NCI-H82 treated with DMSO at 0.1 percent for 48 hours (cell line): ENCODE results near the gene MATCAP1.

Experiments
- DNase-seq: peaks from one replicate; lab custom pipeline; 2025; ENCODE audit not compliant: unreplicated experiment; lab: John Stamatoyannopoulos, UW

MATCAP1 gene

DNA sequence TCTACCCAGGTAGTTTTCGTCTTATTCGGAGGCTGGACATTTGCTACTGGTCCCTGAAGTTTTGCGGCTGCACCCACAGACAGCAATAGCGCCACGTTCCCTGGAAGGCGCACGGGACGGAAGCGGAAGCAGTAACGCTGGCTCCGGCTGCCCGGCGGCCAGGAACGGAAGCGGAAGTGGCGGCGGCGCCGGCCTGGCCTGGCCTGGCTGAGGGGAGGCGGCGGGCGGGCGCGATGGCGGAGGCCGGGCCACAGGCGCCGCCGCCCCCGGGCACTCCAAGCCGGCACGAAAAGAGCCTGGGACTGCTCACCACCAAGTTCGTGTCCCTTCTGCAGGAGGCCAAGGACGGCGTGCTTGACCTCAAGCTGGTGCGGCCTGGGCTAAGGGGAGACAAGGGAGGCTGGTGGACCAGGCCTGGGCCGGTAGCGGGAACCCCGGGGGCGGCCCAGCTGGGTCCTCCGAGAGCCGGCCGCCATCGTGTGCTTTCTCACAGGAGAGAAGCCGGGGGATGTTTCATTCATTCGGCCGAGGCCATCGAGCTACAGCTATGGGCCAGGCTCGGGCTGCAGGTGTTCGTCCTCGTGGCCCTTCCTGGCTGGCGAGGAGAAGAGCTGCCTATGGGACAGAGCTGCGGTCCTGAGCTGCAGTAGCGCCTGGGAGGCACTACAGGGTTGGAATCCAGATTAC, 8.4 kb upstream of the MATCAP1 start, which contains the start of gene E2F4:
TSS of gene E2F4 (plus strand) at position 161 of the 687 bp plus-strand sequence. CDS start at position 234, 73 bp downstream.
- DNase-seq = peak; percentile 65

DNA sequence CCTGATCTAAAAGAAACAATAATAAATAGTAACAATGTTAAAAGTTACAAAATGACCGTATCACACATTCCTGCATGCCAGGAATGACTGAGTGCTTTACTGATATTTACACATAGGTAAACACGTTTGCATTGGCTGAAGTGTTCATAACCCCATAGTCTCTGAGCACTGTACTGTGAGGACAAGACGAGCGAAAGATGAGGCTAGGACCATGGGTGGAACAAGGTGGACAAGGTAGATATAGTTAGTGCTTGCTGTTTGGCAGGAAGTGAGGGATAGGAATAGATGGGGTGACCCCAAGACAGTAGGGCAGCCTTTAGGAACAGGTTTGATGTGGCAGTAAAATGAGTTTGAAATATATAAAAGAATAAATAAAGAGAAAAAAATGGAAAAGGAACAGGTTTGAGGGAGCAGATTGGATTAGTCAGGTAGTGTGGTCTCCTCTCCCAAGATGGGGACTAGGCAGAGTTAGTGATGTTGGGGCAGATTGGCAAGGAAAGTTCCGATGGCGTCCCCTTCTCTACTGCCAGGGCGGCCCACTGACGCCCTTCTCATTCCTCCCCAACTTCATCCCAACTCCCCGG, 7.7 kb upstream of the MATCAP1 start:
- DNase-seq = no peak

DNA sequence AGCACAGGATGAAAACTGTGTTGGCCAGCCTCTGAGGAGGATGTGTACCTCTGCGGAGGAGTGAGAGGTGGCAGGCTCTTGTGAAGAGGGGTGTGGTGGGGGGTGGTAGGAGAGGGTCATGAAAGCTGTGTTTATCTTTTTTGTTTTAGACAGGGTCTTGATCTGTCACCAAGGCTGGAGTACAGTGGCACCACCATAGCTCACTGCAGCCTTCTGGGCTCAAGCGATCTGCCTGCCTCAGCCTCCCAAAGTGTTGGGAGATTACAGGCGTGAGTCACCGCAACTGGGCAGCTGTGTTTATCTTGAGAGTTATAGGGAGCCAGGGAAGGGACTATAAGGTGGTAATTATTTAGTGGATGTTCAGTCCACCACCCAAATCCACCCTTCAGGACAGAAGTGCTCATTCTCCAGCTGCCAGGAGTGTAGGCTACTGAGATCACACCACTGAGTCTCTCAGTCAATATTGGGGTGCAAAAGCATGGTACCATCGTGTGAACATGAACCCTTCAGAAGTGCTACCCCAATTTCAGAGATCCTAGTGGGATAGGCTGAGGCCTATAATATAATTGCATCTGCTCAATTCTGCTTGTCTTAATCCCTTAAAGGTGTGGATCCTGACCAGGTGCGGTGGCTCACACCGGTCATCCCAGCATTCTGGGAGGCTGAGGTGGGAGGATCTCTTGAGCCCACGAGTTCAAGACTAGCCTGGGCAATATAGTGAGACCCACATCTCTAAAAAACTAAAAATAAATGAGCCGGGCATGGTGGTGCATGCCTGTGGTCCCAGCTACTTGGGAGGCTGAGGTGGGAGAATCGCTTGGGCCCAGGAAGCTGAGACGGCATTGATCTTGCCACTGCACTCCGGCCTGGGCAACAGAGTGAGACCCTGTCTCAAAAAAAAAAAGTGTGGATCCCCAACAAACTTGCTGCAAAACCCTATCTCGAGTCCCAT, 7.0 kb upstream of the MATCAP1 start:
- no peak for DNase-seq

DNA sequence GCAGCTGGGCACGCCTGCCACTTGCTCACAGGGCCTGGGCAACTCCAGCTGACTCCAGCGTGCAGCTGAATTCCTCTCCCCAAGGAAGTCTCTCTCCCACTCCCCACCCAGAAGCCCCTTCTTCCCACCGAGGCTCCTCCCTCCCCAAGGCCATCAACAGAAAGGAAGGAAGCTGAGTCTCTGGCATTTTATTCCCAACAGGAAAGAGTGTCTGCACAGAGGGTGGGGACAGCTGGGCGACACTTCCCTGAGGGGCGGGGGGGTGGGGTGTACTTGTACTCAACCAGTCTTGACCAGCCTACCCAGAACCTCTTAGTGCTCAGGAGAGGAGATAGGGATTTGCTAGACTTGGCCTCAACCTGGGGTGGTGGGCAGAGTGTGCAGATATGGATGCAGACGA, 6.3 kb upstream of the MATCAP1 start, which contains the start of gene EXOC3L1:
TSS of gene EXOC3L1 (minus strand) at position 96 of the 400 bp plus-strand sequence. CDS start 460 bp downstream, outside the sequence.
- DNase-seq = no peak

DNA sequence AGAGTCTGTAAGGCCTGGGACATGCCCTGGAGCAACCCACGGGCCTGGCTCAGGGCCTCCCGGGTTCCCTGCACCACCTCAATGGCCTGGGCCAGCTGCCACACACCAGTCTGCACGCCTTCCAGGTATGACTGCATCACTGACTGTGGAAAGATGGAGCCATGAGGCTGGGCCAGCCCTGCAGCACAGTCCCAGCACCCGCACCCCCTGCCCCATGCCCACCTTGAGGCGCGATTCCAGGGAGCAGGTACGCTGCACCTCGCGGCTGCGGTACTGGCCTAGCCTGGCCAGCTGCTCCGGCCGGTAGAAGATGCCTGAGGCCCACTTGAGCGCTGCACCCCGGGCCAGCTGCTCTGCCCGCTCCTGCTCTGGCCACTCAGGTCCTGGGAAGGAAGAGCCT, 5.0 kb upstream of the MATCAP1 start:
- no peak for DNase-seq

DNA sequence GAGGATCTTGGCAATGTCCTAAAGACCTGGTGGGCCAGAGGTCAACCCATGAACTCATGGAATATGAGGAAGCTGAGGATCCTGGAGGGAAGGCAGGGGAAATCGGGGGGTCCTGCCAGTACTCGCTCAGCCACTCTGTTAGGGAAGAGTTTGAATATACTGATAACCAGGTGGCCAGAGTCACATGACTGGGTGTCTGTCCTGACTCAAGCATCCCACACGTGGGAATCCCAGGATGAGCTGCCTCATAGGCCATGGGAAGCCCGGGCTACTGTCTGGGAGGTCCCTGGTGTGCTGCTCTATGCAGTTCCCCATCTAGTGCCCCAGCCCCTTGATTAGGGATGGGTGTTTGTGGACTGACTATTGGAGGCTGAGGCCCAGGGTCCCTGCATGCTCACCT, 4.6 kb upstream of the MATCAP1 start:
- no peak for DNase-seq

DNA sequence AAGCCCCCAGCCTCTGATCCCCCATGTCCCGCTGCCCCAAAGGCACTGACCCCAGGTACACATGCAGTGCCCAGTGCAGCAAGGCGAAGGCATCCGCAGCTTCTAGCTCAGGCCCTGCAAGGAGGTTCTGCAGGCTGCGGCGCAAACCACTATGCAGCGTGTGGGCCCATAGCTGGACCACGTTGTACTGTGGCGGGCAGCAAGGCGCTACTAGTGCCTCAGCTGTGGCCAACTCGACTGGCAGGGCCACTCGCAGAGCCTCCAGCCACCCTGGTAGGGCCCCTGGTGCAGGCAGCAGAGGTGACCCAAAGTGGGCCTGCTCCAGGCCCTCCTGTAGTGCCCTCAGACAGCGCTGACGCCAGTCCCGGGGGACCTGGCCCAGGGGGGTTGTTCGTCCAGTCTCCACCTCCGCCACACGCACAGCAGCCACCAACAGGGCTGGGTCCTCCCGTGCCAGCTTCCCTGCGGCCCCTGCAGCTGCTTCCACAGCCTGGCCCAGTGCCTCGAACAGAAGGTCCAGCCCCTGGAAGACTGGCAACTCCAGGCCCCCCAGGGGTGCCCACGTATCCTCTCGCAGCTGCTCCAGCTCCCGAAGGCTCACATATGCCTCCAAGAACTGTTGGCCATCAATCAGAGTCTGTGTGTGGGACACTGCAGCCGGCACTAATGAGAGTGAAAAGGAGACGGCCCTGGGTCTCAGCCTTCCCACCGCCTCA, 3.6 kb upstream of the MATCAP1 start:
- DNase-seq = no peak

DNA sequence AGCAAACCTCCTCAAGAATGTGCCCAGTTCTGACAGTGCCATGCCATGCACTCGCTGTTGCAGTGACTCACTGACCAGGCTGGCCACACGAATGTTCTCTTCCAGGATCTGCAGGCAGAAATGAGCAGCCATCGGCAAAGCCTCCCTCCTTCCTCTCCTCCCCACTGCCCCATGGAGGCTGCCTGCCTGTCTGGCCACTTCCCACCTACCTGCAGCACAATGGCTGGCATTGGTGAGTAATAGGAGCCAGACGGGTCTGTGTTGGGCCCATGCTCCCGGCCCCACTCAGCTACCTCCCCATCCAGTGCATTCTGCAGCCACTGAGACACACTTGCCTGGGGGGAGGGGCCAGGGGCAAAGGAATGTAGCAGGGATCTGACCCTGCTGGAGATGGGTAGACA, 2.8 kb upstream of the MATCAP1 start:
- DNase-seq = no peak

DNA sequence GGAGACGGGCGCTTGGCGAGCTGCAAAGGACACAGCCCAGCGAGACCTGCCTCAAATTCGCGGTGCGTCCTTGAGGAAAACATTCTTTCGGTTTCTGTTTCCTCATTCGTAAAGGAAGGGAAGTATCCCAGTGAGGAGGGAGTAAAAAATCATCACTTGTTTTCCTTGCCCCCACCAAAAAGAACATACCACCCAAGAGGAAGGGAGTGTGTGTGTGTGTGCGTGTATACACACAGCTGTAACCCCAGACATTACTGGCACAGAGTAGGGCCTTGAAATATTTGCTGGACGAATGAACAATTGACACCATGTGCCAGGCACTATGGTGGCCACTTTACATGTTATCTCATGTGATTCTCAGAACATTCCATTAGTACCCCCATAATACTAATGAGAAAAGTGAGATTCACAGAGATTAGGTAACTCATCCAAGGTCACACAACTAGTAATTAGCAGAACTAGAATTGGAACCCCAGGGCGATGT, 1.9 kb upstream of the MATCAP1 start:
- no peak for DNase-seq

DNA sequence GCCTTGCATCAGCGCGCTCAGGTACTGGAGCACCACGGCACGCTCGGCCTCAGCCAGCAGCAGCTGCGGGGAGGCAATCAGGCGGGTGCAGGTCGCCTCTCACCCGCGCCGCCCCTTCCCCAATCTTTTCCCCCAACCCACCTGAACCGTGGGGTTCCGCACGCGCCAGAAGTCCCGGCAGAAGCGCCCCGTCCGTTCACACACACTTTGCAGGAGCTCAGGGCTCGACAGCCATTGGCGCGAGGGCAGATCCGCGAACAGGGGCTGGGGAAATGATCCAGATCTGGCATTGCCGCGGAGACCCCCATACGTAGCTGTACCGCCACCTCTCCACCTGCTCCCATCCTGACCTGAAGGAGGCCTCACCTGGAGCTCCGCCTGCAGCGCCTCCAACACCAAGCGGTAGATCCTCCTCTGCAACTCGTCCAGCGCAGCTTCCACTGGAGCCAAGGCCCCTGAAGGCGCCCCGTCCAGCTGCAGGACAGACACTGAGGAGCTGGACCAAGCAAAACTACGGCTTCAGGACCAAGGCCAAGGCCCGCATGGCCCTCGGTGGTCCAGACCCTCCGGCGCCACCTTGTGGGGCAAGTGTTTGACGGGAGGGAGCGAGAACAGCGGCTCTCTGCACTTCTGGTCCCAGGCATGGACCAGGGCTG, 1.4 kb upstream of the MATCAP1 start:
- peak; percentile 35 for DNase-seq

DNA sequence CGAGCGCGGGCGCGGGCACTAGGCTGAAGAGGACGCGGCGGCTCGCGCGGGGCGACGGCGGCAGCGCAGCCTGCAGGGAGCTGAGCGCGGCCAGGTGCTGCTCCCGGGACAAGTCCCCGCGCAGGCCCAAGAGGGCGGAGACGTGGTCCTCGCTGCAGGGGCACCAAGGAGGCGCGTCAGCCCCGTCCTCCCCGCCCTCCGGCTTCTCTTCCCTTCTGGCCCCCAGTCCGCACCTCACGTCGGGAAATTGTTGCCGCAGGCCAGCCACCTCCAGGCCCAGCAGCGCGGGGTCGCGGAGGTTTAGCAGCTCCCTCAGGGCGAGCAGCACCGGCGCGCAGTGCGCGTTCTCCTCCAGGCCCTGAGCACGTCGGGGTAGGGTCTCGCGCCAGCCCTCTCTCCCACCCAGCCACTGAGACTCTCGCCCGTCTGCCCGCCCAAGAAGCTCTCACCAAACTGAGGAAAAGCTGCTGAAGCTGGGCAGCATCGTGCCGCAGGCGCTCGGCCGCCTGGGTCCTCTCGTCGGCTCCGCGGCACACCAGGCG, 761 bp upstream of the MATCAP1 start:
- DNase-seq = no peak

DNA sequence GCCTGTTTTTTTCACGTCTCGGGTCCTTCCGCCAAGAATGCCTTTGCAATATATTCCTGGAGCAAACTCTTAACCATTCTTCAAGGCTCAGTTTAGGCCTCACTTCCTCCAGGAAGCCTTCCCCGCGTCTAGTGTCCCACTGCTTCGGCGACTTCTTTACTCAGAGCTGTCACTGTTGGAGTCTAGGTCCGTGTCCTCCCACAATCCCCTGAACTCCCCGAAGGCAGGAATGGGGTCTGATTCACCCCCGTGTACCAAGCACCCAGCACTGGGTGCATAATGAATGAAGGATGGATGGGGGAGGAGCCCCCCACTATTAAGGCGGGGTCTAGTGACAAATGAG, 508 bp downstream of the MATCAP1 start:
- no peak for DNase-seq

DNA sequence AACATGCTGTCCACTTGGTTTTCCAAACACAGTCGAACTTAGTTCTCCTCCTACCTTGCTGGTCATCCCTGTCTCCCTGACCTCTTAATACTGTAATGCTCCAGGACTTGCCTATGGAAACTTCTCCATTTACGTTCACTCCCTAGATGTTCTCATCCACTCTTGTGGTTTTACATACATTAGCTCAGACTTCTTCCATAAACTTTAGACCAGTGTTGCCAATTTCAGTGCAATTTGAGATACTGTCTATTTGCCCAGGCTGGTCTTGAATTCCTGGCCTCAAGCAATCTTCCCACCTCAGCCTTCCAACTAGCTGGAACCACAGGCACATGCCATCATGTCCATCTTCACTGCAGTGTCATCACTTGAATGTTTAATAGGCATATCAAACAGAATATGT, 1.5 kb downstream of the MATCAP1 start:
- DNase-seq = no peak

DNA sequence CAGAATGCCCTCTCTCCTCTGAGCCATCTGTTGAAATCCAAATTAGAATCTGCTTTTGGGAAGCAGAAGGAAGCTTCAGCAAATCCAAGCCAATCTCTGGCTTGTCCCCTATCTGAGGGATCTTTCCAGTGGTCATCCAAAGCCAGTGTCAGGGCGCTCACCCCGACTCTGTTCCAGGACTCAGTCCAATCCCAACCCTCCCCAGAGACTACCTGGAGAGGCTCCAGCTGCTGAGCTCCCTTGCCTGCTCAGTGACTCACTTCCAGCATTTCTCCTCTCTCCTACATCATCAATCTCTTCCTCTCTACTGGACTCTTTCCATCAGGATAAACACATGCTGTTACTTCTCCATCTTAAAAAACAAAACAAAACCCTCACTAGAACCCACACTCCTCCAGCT, 2.4 kb downstream of the MATCAP1 start:
- DNase-seq = no peak

DNA sequence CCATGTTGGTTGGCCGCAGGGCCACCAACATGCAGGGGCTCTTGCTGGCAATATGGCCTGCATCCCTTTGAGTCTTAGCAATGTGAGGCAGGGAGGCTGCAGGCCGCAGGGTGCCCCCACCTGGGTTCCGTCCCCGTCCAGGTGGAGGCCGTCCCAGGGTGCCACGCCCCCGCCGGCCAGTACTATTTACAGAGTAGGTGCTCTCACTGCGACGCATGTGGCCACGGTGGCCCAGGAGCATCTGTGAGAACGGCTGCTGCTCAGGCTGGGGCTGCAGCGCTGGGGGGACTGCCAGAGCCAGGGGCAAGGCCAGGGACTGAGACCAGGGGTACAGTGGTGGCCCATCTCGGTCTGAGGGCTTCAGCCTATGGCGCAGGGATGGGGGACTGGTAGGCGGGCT, 3.6 kb downstream of the MATCAP1 start:
- no peak for DNase-seq

DNA sequence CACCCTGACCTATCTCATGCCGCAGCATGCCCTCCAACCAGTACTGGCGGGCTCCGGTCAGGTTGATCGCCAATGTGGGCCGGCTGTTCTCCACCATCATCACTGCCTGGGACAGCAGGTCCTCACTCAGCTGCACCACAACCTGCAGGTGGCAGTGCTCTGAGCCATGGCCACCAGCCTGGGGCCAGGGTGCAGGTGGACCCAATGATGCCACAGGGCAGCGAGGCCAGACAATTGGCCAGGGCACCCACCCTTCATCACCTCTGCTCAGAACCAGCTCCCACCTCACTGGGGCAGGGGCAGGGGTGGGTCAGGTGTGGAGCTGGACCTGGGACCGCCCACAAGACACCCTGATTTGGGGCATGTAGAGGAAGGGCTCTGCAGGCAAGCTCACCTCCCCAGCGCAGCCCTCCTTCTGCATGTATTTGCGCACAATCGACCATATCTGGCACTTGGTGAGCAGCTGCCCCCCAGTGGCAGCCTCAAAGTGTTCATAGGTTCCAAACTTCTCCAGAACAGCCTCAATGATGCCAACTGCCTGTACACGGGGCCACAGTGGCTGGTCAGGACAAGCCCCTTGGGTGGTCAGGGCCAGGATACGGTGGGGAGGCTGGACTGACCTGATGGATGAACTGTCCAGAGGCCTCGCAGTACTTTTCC, 4.2 kb downstream of the MATCAP1 start:
- DNase-seq = no peak

DNA sequence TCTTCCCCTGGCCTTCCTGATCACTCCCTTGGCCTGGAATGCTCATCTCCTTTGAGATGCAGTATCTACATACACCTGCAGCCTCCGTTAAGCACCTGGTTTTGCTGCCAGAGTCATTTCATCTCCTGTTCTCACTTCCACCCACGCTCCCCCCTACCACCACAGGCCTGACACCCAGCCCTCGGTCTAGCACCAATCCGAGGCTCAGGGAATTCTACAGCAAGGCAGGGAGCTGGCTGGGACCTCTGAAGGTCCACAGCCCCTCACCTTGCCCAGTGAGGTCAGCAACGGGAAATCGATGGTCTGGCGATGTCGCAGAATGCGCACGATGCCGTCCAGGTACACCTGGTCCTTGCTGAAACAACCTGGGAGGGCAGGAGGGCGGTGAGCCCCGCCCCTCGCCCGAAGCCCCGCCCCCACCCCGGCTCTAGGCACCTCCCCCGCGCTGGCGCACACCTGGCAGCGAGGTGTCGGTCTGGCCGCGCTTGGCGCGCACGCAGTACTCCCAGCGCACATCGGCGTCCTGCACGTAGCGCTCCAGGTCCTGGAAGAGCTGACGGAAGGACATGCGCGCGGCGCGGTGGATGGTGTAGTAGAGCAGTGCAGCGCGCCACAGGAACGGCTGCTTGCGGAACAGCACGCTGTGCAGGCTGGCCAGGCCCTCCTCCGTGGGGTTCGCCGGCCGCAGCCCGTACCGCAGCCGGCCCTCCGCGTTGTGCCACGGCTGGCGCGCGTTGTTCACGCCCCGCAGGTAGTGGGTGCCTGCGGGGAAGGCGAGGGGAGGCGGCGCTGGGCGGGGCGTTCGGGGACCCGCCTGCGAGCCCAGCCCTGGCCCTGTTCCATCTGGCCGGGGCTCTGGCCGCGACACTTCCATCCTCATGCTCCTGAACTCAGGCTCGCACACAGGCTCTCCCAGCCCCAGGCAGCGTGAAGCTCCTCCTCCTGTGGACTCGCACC, 5.7 kb downstream of the MATCAP1 start:
- no peak for DNase-seq

DNA sequence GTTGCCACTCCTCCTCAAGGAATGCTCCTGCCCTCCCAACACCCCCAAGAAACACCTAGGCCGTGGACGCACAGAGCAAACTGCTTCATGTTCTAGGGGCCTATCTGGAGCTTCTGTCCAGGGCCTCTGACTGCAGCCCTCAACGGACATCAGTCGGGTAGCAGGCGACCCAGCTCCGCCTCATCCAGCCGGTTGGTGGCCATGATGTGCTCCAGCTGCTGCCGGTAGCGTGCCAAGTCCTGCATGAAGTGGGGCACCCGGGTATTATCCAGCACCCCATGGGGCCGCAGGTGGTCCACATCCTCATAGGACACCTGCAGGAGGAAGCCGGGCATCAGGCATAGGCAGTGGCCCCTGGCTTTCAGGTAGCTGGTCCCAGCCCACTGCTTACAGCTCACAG, 7.1 kb downstream of the MATCAP1 start:
- no peak for DNase-seq
